Lower leg skin (tissue), 4 donors: Measurements from ENCODE around the gene EPHA3. TPM values are rescaled to one million over a fixed set of nuclear protein-coding genes. Genes with fewer than 3 reads are reported as not detected.

Experiments
- DNase-seq, 2 donors: peaks; one replicate each; pipeline ENCODE4 v3.0.0-alpha.2; 2019; ENCODE audit warnings: low spot score in 2 of 2
- H3K4me3 ChIP-seq: fragments of 200-600 bp; sonication (generic); 2 replicates; pipeline ENCODE4 v1.5.1; 2017; ENCODE audit warnings: mild to moderate bottlenecking, low read depth; ENCODE audit not compliant: poor library complexity, severe bottlenecking
- CTCF ChIP-seq, 3 donors: fragments of 450-650 bp; IDR thresholded peaks; one replicate each; pipeline ENCODE4 v1.5.1; 2016; ENCODE audit warnings: antibody characterized with exemption in 3 of 3, mild to moderate bottlenecking in 3 of 3, moderate library complexity in 2 of 3
- POLR2A ChIP-seq, 2 donors: fragments of 450-650 bp; IDR thresholded peaks; one replicate each; pipeline ENCODE4 v1.6.1; 2016 to 2017; ENCODE audit warnings: antibody characterized with exemption in 2 of 2, mild to moderate bottlenecking in 1 of 2, moderate library complexity in 1 of 2
- WGBS, 2 donors: methylation state at CpG; one replicate each; pipeline ENCODE4 v1.1.5; 2018; 5-methylcytosine and 5-hydroxymethylcytosine counted together
- intact Hi-C: fragments of 100-400 bp; cut with DNase I; formaldehyde crosslinking; loops from one replicate; pipeline ENCODE4 v1.15.0; 2023; ENCODE audit warnings: low total_unique reads
- total RNA-seq, 4 donors: library from RNA; depleted of rRNA; stranded (reverse); fragments of >200 nt; gene quantifications; one replicate each; pipeline ENCODE4 v1.1.0, GENCODE V29; 2016

The EPHA3 gene
- total RNA-seq, 4 donors from 2014 or later: 0.30 to 2.8 (median 1.0) TPM

GRCh38 chr3:89363171-89363570 lies 255.8 kb downstream of the EPHA3 start:
- H3K4me3 ChIP-seq: no peak overlapping the region
- TF ChIP-seq POLR2A (IDR thresholded peaks at IDR 0.05): no peak
- TF ChIP-seq CTCF (IDR thresholded peaks at IDR 0.05): no peak
- intact Hi-C loops: no loop called here
- no peak for DNase-seq
- WGBS, 2 donors: 84 to 85% methylated on average over 3 of the region's 3 CpGs

GRCh38 chr3:89364314-89364713 lies 256.9 kb downstream of the EPHA3 start:
- TF ChIP-seq CTCF (IDR thresholded peaks at IDR 0.05) (no peak), POLR2A (IDR thresholded peaks at IDR 0.05) (no peak)
- no peak overlapping the region for H3K4me3 ChIP-seq
- no peak for DNase-seq
- intact Hi-C loops: no loop called here

- intact Hi-C loops: no loop called here
- 56 to 66% methylated on average over 3 of the region's 3 CpGs for WGBS, 2 donors
- no peak overlapping the region for H3K4me3 ChIP-seq
- TF ChIP-seq CTCF (IDR thresholded peaks at IDR 0.05): no peak
- no peak for TF ChIP-seq POLR2A (IDR thresholded peaks at IDR 0.05)
- DNase-seq: no peak
Measured at GRCh38 chr3:89367166-89367565, 259.7 kb downstream of the EPHA3 start.

GRCh38 chr3:89368846-89369245 lies 261.4 kb downstream of the EPHA3 start:
- TF ChIP-seq CTCF (IDR thresholded peaks at IDR 0.05) (no peak), POLR2A (IDR thresholded peaks at IDR 0.05) (no peak)
- H3K4me3 ChIP-seq: no peak overlapping the region
- no peak for DNase-seq
- 93 to 99% methylated on average over 3 of the region's 3 CpGs for WGBS, 2 donors
- intact Hi-C loops: no loop called here

- no peak overlapping the region for H3K4me3 ChIP-seq
- DNase-seq: no peak
- intact Hi-C loops: no loop called here
- 13% methylated on average over 1 of the region's 1 CpG for WGBS, 2 donors
- TF ChIP-seq CTCF (IDR thresholded peaks at IDR 0.05) (no peak), POLR2A (IDR thresholded peaks at IDR 0.05) (no peak)
Measured at GRCh38 chr3:89372456-89372855, 265.0 kb downstream of the EPHA3 start.

GRCh38 chr3:89373434-89373833 lies 266.0 kb downstream of the EPHA3 start:
- intact Hi-C loops: no loop called here
- H3K4me3 ChIP-seq: no peak overlapping the region
- no peak for DNase-seq
- TF ChIP-seq CTCF (IDR thresholded peaks at IDR 0.05) (no peak), POLR2A (IDR thresholded peaks at IDR 0.05) (no peak)
